Measurements from ENCODE around the gene ALKBH3. TPM values are rescaled to one million over a fixed set of nuclear protein-coding genes. Genes with fewer than 3 reads are reported as not detected.

Gene ALKBH3
- 10 to 100 TPM; 27.5 to 44.1 (median 42.0) TPM for total RNA-seq

DNA sequence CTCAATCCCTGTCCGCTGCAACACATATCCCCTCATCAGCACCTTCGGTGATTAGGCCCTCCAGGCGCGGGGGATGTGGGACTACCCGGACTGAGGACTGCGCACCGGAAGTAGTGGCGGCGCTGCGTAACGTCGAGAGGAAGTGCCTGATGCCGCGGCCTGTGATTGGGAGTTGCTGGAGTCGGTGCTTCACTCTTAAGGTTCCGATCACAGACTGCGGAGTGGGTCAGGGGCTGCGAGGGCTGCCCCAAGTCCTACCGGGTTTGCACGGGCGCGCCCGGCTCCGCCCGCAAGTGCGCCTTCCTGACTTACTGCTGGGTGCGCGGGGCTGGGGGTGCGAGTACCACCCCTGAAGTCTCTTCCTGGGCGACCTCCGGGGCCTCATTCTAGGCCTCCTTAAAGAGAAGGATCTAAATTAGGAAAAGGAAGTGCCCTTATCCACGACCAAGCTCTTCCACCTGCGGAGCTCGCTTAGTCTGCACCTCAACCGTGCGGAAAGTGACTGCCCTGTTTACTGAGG, at the start of gene ALKBH3:
TSS of gene ALKBH3 (plus strand) at position 192 of the 520 bp plus-strand sequence. CDS start 1,822 bp downstream, outside the sequence.
- peak; percentile 89 to 90 for DNase-seq
- Histone ChIP-seq H3K27me3 (peaks cover 0 to 3% (median 0%) of the 10 kb centered on the region in 3 donors), H3K4me3 (peak within 1 kb of the TSS; percentile 70 to 97 (median 92)), H3K9me3 (no peaks in the 10 kb centered on the region), H3K27ac (peak within 1 kb of the TSS; percentile 66 to 84 (median 70)), H3K4me1 (peaks cover 18 to 21% of the 10 kb centered on the region in 2 donors), H3K36me3 (peaks cover 0 to 35% of the 10 kb centered on the region in 2 donors)
- TF ChIP-seq POLR2A (IDR thresholded peaks at IDR 0.05), result peak; percentile 19 to 26
- TF ChIP-seq, protein P1, sequence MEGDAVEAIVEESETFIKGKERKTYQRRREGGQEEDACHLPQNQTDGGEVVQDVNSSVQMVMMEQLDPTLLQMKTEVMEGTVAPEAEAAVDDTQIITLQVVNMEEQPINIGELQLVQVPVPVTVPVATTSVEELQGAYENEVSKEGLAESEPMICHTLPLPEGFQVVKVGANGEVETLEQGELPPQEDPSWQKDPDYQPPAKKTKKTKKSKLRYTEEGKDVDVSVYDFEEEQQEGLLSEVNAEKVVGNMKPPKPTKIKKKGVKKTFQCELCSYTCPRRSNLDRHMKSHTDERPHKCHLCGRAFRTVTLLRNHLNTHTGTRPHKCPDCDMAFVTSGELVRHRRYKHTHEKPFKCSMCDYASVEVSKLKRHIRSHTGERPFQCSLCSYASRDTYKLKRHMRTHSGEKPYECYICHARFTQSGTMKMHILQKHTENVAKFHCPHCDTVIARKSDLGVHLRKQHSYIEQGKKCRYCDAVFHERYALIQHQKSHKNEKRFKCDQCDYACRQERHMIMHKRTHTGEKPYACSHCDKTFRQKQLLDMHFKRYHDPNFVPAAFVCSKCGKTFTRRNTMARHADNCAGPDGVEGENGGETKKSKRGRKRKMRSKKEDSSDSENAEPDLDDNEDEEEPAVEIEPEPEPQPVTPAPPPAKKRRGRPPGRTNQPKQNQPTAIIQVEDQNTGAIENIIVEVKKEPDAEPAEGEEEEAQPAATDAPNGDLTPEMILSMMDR (IDR thresholded peaks at IDR 0.05 in 4 of 5, conservative IDR thresholded peaks at IDR 0.05 in 1 of 5), result peak in 2 of 5 experiments; percentile 16
- intact Hi-C loops (cut with DNase I; ENCODE audit: low total_unique reads), result no loop called here
- ATAC-seq, result peak; percentile 99
- in situ Hi-C loops (cut with MboI; ENCODE audit: low sequenced_read_pairs in 4 of 4), result no loop called here

DNA sequence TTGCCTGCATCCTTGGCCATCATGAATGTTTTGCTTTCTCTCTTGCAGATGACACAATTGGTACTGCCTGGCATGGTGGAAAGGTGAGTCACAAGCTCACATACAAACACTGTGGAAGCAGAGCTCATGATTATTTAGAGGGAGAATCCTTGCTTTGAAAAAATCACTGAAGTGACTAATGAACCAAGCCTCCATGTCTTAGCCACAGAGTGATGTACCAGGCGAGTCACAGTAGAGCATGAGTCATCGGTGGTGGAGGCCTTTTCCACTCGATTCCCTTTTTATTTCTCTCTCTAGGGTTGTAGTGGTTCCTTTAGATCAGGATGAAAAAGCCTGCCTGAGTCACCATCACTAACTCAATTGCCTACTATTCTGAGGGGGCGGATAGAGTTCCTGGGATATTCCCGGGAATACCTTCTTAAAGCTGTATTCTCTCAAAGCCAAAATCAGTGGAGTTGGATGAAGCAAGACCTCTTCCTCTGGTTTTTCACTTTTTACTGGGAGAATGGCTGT, 49.6 kb upstream of the ALKBH3 start:
- Histone ChIP-seq H3K4me1 (peaks cover 35 to 43% of the 10 kb centered on the region in 2 donors), H3K36me3 (no peaks in the 10 kb centered on the region), H3K9me3 (no peaks in the 10 kb centered on the region), H3K4me3 (no peak overlapping the region), H3K27ac (peak overlapping the region; percentile 65 to 75 (median 74)), H3K27me3 (no peaks in the 10 kb centered on the region)
- TF ChIP-seq, protein P1 (IDR thresholded peaks at IDR 0.05 in 4 of 5, conservative IDR thresholded peaks at IDR 0.05 in 1 of 5), result no peak
- intact Hi-C loops (cut with DNase I; ENCODE audit: low total_unique reads) (loop anchor here (10.0 kb wide), 2 partner anchors 186 to 256 kb away; no protein-coding TSS in a partner anchor), in situ Hi-C loops (cut with MboI; ENCODE audit: low sequenced_read_pairs in 4 of 4) (loop anchor here in 1 of 4 donors (25.0 kb wide), 1 partner anchor 344 kb away; no protein-coding TSS in a partner anchor)
- peak; percentile 32 to 48 for DNase-seq
- peak; percentile 98 to 99 for ATAC-seq

- TF ChIP-seq POLR2A (IDR thresholded peaks at IDR 0.05), result no peak
- TF ChIP-seq, protein P1 (IDR thresholded peaks at IDR 0.05 in 4 of 5, conservative IDR thresholded peaks at IDR 0.05 in 1 of 5), result no peak
- no peaks in the 10 kb centered on the region for H3K9me3 ChIP-seq
- no peak overlapping the region for H3K4me3 ChIP-seq
- no peaks in the 10 kb centered on the region for H3K36me3 ChIP-seq
- no peak overlapping the region for H3K27ac ChIP-seq
- peaks cover 33 to 43% of the 10 kb centered on the region in 2 donors for H3K4me1 ChIP-seq
- in situ Hi-C loops (cut with MboI; ENCODE audit: low sequenced_read_pairs in 4 of 4), result loop anchor here in 1 of 4 donors (25.0 kb wide), 1 partner anchor 345 kb away; no protein-coding TSS in a partner anchor
- DNase-seq, result no peak
- ATAC-seq, result no peak
- intact Hi-C loops (cut with DNase I; ENCODE audit: low total_unique reads), result loop anchor here (10.0 kb wide), 2 partner anchors 188 to 258 kb away; no protein-coding TSS in a partner anchor
- no peaks in the 10 kb centered on the region for H3K27me3 ChIP-seq
These were observed 48.1 kb upstream of the ALKBH3 start for GRCh38 chr11:43832536-43832935.

- no peak overlapping the region for H3K27ac ChIP-seq
- peaks cover 41 to 51% of the 10 kb centered on the region in 2 donors for H3K4me1 ChIP-seq
- no peaks in the 10 kb centered on the region for H3K36me3 ChIP-seq
- H3K4me3 ChIP-seq, result no peak overlapping the region
- no peak for TF ChIP-seq POLR2A (IDR thresholded peaks at IDR 0.05)
- TF ChIP-seq, protein P1 (IDR thresholded peaks at IDR 0.05 in 4 of 5, conservative IDR thresholded peaks at IDR 0.05 in 1 of 5), result no peak
- in situ Hi-C loops (cut with MboI; ENCODE audit: low sequenced_read_pairs in 4 of 4), result loop anchor here in 1 of 4 donors (25.0 kb wide), 1 partner anchor 346 kb away; no protein-coding TSS in a partner anchor
- H3K9me3 ChIP-seq, result no peaks in the 10 kb centered on the region
- DNase-seq, result no peak
- intact Hi-C loops (cut with DNase I; ENCODE audit: low total_unique reads), result loop anchor here (10.0 kb wide), 2 partner anchors 189 to 259 kb away; no protein-coding TSS in a partner anchor
- ATAC-seq, result no peak
- H3K27me3 ChIP-seq, result no peaks in the 10 kb centered on the region
These were observed 47.0 kb upstream of the ALKBH3 start for GRCh38 chr11:43833657-43834073.

Data from gastrocnemius medialis (tissue), 4 donors.